GM03348 (cell line): Measurements from ENCODE around the gene CLEC20A.

Experiments
- DNase-seq: peaks from one replicate; pipeline ENCODE4 v3.0.0; 2012; ENCODE audit warnings: low spot score

Gene CLEC20A

GRCh38 chr1:178500091-178500770 is 3.5 kb upstream of the CLEC20A start:
- no peak for DNase-seq

GRCh38 chr1:178498896-178499675 is 2.3 kb upstream of the CLEC20A start:
- no peak for DNase-seq

- DNase-seq, result no peak
These were observed 1.2 kb upstream of the CLEC20A start for GRCh38 chr1:178497903-178498478.

GRCh38 chr1:178495741-178496409 is 889 bp downstream of the CLEC20A start:
- DNase-seq, result no peak

- DNase-seq, result no peak
These were observed 1.6 kb downstream of the CLEC20A start for GRCh38 chr1:178495158-178495557.

GRCh38 chr1:178494569-178494971 is 2.2 kb downstream of the CLEC20A start:
- DNase-seq, result no peak

- no peak for DNase-seq
These were observed 3.4 kb downstream of the CLEC20A start for GRCh38 chr1:178493301-178493741.

GRCh38 chr1:178492341-178492740 is 4.4 kb downstream of the CLEC20A start:
- no peak for DNase-seq

GRCh38 chr1:178491721-178492120 is 5.0 kb downstream of the CLEC20A start:
- no peak for DNase-seq

GRCh38 chr1:178490967-178491366 is 5.8 kb downstream of the CLEC20A start:
- DNase-seq, result no peak

- no peak for DNase-seq
These were observed 6.6 kb downstream of the CLEC20A start for GRCh38 chr1:178490136-178490535.

- no peak for DNase-seq
These were observed 7.4 kb downstream of the CLEC20A start for GRCh38 chr1:178489399-178489798.

GRCh38 chr1:178488393-178488792 is 8.4 kb downstream of the CLEC20A start:
- DNase-seq, result no peak

GRCh38 chr1:178487070-178487615 is 9.6 kb downstream of the CLEC20A start:
- DNase-seq, result no peak

GRCh38 chr1:178486100-178487069 is 10.4 kb downstream of the CLEC20A start:
- DNase-seq, result peak; percentile 42

GRCh38 chr1:178485541-178485981 is 11.2 kb downstream of the CLEC20A start:
- no peak for DNase-seq

GRCh38 chr1:178484698-178485225 is 12.0 kb downstream of the CLEC20A start:
- DNase-seq, result peak; percentile 32

- no peak for DNase-seq
These were observed 13.4 kb downstream of the CLEC20A start for GRCh38 chr1:178483251-178483957.

GRCh38 chr1:178477841-178478240 is 18.9 kb downstream of the CLEC20A start:
- no peak for DNase-seq

- DNase-seq, result no peak
These were observed 19.4 kb downstream of the CLEC20A start for GRCh38 chr1:178477373-178477772.
